HCT116 (cell line): Measurements from ENCODE around the gene KCND2. TPM values are rescaled to one million over a fixed set of nuclear protein-coding genes. Genes with fewer than 3 reads are reported as not detected.

Source experiments
- ATAC-seq: fragments of 200-7000 bp; cut with Tn5 transposase; 2 replicates; pipeline ENCODE4 v1.9.1; 2020; ENCODE audit warnings: mild to moderate bottlenecking, moderate library complexity
- BruUV-seq: library from RNA; stranded (reverse); fragments of 400-500 nt; replicated peaks from 2 replicates; lab custom pipeline; 2021; lab: Mats Ljungman, UMichigan
- CTCF ChIA-PET: fragments of 300-600 bp; sonication (Branson Sonifier 250); formaldehyde crosslinking; loops from one replicate; lab custom pipeline; 2021; ENCODE audit warnings: antibody characterized with exemption; lab: Charles Lee
- POLR2A ChIA-PET: fragments of 300-600, 350-600 bp; sonication (Branson Sonifier 250); formaldehyde crosslinking; loops from one replicate; lab custom pipeline; 2021; ENCODE audit warnings: antibody characterized with exemption; lab: Charles Lee
- RAD21 ChIA-PET, 2 experiments: fragments of 300-600 bp; sonication (Branson Sonifier 250); formaldehyde crosslinking; loops; one replicate each; lab custom pipeline; 2023; ENCODE audit warnings: low total read pairs in 2 of 2; ENCODE audit not compliant: uncharacterized antibody in 2 of 2, unreplicated experiment in 2 of 2, low non-redundant PET in 1 of 2; lab: Charles Lee
- DNase-seq: peaks from one replicate; pipeline ENCODE4 v3.0.0-alpha.2; 2010; ENCODE audit warnings: low read depth, low spot score
- H2AFZ ChIP-seq: fragments of 200-600 bp; shearing (Covaris generic), sonication (generic); 2 replicates; pipeline ENCODE4 v1.6.1; 2017; ENCODE audit warnings: low read depth, mixed run types, mixed read lengths, antibody characterized with exemption, low read length; ENCODE audit not compliant: poor library complexity, severe bottlenecking
- H3K27ac ChIP-seq: 2 replicates; pipeline ENCODE4 v1.5.1; 2012; ENCODE audit warnings: low read depth, low read length
- H3K27me3 ChIP-seq: fragments of 200-600 bp; sonication (generic); 2 replicates; pipeline ENCODE4 v1.6.1; 2016; ENCODE audit warnings: mixed run types, low read length, mixed read lengths; ENCODE audit not compliant: insufficient read depth
- H3K36me3 ChIP-seq, 2 experiments: fragments of 200-500 bp in 1 of 2; fragments of 200-600 bp in 1 of 2; sonication (Bioruptor generic) in 1 of 2; sonication (generic) in 1 of 2; 2 replicates each; pipeline versions ENCODE4 v1.5.1 to v1.6.1; 2014 to 2016; ENCODE audit warnings: low read length in 2 of 2, inconsistent platforms in 1 of 2, mixed read lengths in 1 of 2, mixed run types in 1 of 2; ENCODE audit not compliant: insufficient read depth in 2 of 2, control insufficient read depth in 1 of 2
- H3K4me1 ChIP-seq, 2 experiments: fragments of 200-600 bp in 1 of 2; sonication (generic) in 1 of 2; 2 replicates each; pipeline versions ENCODE4 v1.5.1 to v1.6.1; 2012 to 2017; ENCODE audit warnings: low read length in 2 of 2, inconsistent platforms in 1 of 2, mild to moderate bottlenecking in 1 of 2, mixed read lengths in 1 of 2, mixed run types in 1 of 2, moderate library complexity in 1 of 2; ENCODE audit not compliant: insufficient read depth in 2 of 2, control insufficient read depth in 1 of 2
- H3K4me2 ChIP-seq: fragments of 200-600 bp; sonication (generic); 2 replicates; pipeline ENCODE4 v1.6.1; 2017; ENCODE audit warnings: mixed run types, low read length, mixed read lengths
- H3K4me3 ChIP-seq, 2 experiments: fragments of 200-600 bp in 1 of 2; sonication (generic) in 1 of 2; replicated peaks in 1 of 2; 2 replicates each; pipeline ENCODE4 v1.5.1; 2011 to 2016; ENCODE audit warnings: low read length in 2 of 2, control low read depth in 1 of 2, low read depth in 1 of 2, mild to moderate bottlenecking in 1 of 2, mixed read lengths in 1 of 2, mixed run types in 1 of 2
- H3K79me2 ChIP-seq: fragments of 200-600 bp; sonication (generic); 2 replicates; pipeline ENCODE4 v1.6.1; 2017; ENCODE audit warnings: mild to moderate bottlenecking, mixed run types, low read length, moderate library complexity, mixed read lengths; ENCODE audit not compliant: insufficient read depth
- H3K9ac ChIP-seq: fragments of 200-600 bp; sonication (generic); 2 replicates; pipeline ENCODE4 v1.6.1; 2016; ENCODE audit warnings: low read length, mixed read lengths
- H3K9me2 ChIP-seq: fragments of 200-600 bp; sonication (generic), shearing (Covaris generic); 2 replicates; pipeline ENCODE4 v1.6.1; 2017; ENCODE audit warnings: mixed run types, mild to moderate bottlenecking, moderate library complexity; ENCODE audit not compliant: insufficient read depth
- H3K9me3 ChIP-seq, 2 experiments: fragments of 200-500 bp in 1 of 2; fragments of 200-600 bp in 1 of 2; sonication (Bioruptor generic) in 1 of 2; sonication (generic) in 1 of 2; 2 replicates each; pipeline ENCODE4 v1.6.1; 2014 to 2017; ENCODE audit warnings: low read length in 2 of 2, mixed read lengths in 2 of 2, inconsistent platforms in 1 of 2, low read depth in 1 of 2, mild to moderate bottlenecking in 1 of 2, mixed run types in 1 of 2, moderate library complexity in 1 of 2; ENCODE audit not compliant: control insufficient read depth in 1 of 2, insufficient read depth in 1 of 2
- H4K20me1 ChIP-seq: fragments of 200-600 bp; sonication (generic), shearing (Covaris generic); 2 replicates; pipeline ENCODE4 v1.6.1; 2017; ENCODE audit warnings: mixed run types, mild to moderate bottlenecking, moderate library complexity; ENCODE audit not compliant: insufficient read depth
- CBX3 ChIP-seq: IDR thresholded peaks from 2 replicates; pipeline ENCODE4 v1.6.1; 2012; ENCODE audit warnings: low read depth
- EGR1 ChIP-seq: IDR thresholded peaks from 2 replicates; pipeline ENCODE4 v1.6.1; 2012; ENCODE audit warnings: low read depth
- EZH2 ChIP-seq: fragments of 200-600 bp; sonication (generic); IDR thresholded peaks from 2 replicates; pipeline ENCODE4 v1.6.1; 2017; ENCODE audit warnings: antibody characterized with exemption, mixed run types
- EZH2phosphoT487 ChIP-seq: fragments of 200-600 bp; IDR thresholded peaks from 2 replicates; pipeline ENCODE4 v1.6.1; 2018; ENCODE audit warnings: antibody characterized with exemption, borderline replicate concordance
- POLR2A ChIP-seq: IDR thresholded peaks from 2 replicates; pipeline ENCODE4 v1.7.0; 2011; ENCODE audit warnings: borderline replicate concordance; ENCODE audit not compliant: insufficient read depth, insufficient read length; ENCODE audit errors: extremely low read depth
- TCF7L2 ChIP-seq: IDR thresholded peaks from 2 replicates; pipeline ENCODE4 v1.7.0; 2011; ENCODE audit warnings: borderline replicate concordance, inconsistent platforms; ENCODE audit not compliant: insufficient read depth, insufficient read length; ENCODE audit errors: extremely low read depth
- YY1 ChIP-seq: IDR thresholded peaks from 2 replicates; pipeline ENCODE4 v1.6.1; 2011; ENCODE audit warnings: low read length, low read depth, moderate library complexity, mild to moderate bottlenecking; ENCODE audit not compliant: insufficient replicate concordance; ENCODE audit errors: extremely low read depth
- ZFX ChIP-seq: fragments of 450-650 bp; IDR thresholded peaks from 2 replicates; pipeline ENCODE4 v1.6.1; 2017
- intact Hi-C: fragments of 100-400 bp; cut with micrococcal nuclease; formaldehyde crosslinking; loops from 2 replicates; pipeline ENCODE4 v1.10.0; 2022
- total RNA-seq: library from RNA; stranded (reverse); gene quantifications from one replicate; pipeline ENCODE4 v1.2.1, GENCODE V29; 2021; ENCODE audit not compliant: unreplicated experiment
- TF ChIP-seq, protein P1 (sequence below): IDR thresholded peaks from 2 replicates; pipeline ENCODE4 v1.6.1; 2012

The KCND2 gene
- total RNA-seq, 1 experiment from 2014 or later, result 0.05 TPM

DNA sequence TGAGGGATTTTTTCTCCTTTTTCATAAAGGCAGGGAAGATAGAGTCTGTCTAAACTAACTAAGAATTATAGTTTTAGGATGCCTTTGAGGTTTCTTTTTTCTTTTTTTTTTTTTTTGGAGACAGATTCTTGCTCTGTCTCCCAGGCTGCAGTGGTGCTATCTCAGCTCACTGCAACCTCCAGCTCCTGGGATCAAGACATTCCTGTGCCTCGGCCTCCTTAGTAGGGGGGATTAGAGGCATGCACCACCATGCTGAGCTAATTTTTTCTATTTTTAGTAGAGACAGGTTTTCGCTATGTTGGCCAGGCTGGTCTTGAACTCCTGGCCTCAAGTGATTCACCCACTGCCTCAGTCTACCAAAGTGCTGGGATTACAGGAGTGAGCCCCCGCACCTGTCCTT is 239.7 kb downstream of the KCND2 start:
- Histone ChIP-seq H3K9me3 (no peaks in the 10 kb centered on the region), H2AFZ (no peak overlapping the region), H3K4me3 (no peak overlapping the region), H3K36me3 (no peaks in the 10 kb centered on the region), H3K4me1 (no peaks in the 10 kb centered on the region), H3K9ac (no peak overlapping the region), H3K4me2 (no peak overlapping the region), H3K27me3 (no peaks in the 10 kb centered on the region), H3K27ac (no peak overlapping the region), H3K9me2 (no peaks in the 10 kb centered on the region), H4K20me1 (no peaks in the 10 kb centered on the region), H3K79me2 (no peaks in the 10 kb centered on the region)
- POLR2A ChIA-PET, result interaction anchor here (1.4 kb wide), 1 partner anchor 10 kb away, joined by 3 read pairs; no protein-coding TSS in a partner anchor
- RAD21 ChIA-PET, result no interaction called here
- DNase-seq (no peak), ATAC-seq (no peak)
- CTCF ChIA-PET, result no interaction called here
- intact Hi-C loops, result no loop called here
- BruUV-seq, result no TSS peak
- TF ChIP-seq EGR1, result no peak
- TF ChIP-seq, all 23 proteins: peak for 0

DNA sequence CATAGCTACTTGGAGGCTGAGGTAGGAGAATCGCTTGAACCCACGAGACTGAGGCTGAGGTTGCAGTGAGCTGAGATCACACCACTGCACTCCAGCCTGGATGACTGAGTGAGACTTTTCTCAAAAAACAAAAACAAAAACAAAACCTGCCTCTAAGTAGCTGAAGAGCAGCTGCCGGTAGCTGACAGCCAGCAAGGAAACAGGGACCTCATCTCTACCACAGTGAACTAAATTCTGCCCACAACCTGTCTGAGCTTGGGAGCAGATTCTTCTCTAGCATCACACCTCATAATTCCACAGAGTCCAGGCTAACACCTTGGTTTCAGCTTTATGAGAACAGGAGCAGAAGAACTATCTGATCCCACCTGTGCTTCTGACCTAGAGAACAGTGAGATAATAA is 246.2 kb downstream of the KCND2 start:
- Histone ChIP-seq H3K9me2 (no peaks in the 10 kb centered on the region), H3K27me3 (no peaks in the 10 kb centered on the region), H3K9ac (no peak overlapping the region), H3K9me3 (no peaks in the 10 kb centered on the region), H3K27ac (no peak overlapping the region), H3K4me2 (no peak overlapping the region), H2AFZ (no peak overlapping the region), H3K4me1 (no peaks in the 10 kb centered on the region), H3K79me2 (no peaks in the 10 kb centered on the region), H4K20me1 (no peaks in the 10 kb centered on the region), H3K4me3 (no peak overlapping the region), H3K36me3 (no peaks in the 10 kb centered on the region)
- no TSS peak for BruUV-seq
- ChIA-PET RAD21 (no interaction called here), POLR2A (no interaction called here), CTCF (no interaction called here)
- TF ChIP-seq EZH2 (no peak), EGR1 (no peak), ZFX (no peak), TCF7L2 (no peak), POLR2A (no peak), CBX3 (no peak), EZH2phosphoT487 (no peak), YY1 (no peak)
- TF ChIP-seq, protein P1, sequence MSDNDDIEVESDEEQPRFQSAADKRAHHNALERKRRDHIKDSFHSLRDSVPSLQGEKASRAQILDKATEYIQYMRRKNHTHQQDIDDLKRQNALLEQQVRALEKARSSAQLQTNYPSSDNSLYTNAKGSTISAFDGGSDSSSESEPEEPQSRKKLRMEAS, result no peak
- intact Hi-C loops, result no loop called here
- ATAC-seq, result no peak
- no peak for DNase-seq
